ENCODE results near the gene STXBP4.

GRCh38 chr17:55005520-55005919, 37.0 kb downstream of the STXBP4 start:
- TF ChIP-seq CTCF (IDR thresholded peaks at IDR 0.05; ENCODE audit: extremely low read depth in 1 of 2, insufficient read depth in 1 of 2, low read depth in 1 of 2, low read length in 2 of 2) (peak; percentile 22 to 48), EZH2 (IDR thresholded peaks at IDR 0.05; ENCODE audit: borderline replicate concordance, low read depth, low read length, severe bottlenecking) (no peak), POLR2A (IDR thresholded peaks at IDR 0.05; ENCODE audit: low read depth, low read length) (no peak), POLR2AphosphoS5 (IDR thresholded peaks at IDR 0.05; ENCODE audit: insufficient read depth, low read depth, low read length) (no peak), JUN (IDR thresholded peaks at IDR 0.05; ENCODE audit: borderline replicate concordance, insufficient read depth, insufficient read length, low read depth) (no peak), MAX (IDR thresholded peaks at IDR 0.05; ENCODE audit: insufficient read depth, insufficient read length) (no peak), GATA2 (IDR thresholded peaks at IDR 0.05; ENCODE audit: insufficient read depth, insufficient read length, low read depth, low read length) (no peak), MYC (IDR thresholded peaks at IDR 0.05; ENCODE audit: low read depth, low read length) (no peak)
